ENCODE measurements around the gene FBXO42.

- TF ChIP-seq POLR2A (IDR thresholded peaks at IDR 0.05; ENCODE audit: low read depth, low read length) (no peak), POLR2AphosphoS5 (IDR thresholded peaks at IDR 0.05; ENCODE audit: low read depth, low read length) (no peak), POU2F2 (IDR thresholded peaks at IDR 0.05; ENCODE audit: low read depth, low read length) (no peak), TAF1 (IDR thresholded peaks at IDR 0.05; ENCODE audit: low read depth, low read length) (no peak)
Measured at GRCh38 chr1:16248603-16249516, 103.4 kb downstream of the FBXO42 start.
